Spinal cord (tissue), 10 donors: ENCODE measurements around the gene CDC14B. TPM values are rescaled to one million over a fixed set of nuclear protein-coding genes. Genes with fewer than 3 reads are reported as not detected.
"Not testable (repeated sequence)": the region's sequence is repeated elsewhere in the genome, so short reads cannot be mapped to it uniquely, and the experiment has no call there.

Source experiments
- DNase-seq, 6 donors: peaks; one replicate each; pipeline versions ENCODE4 v3.0.0 to v3.0.0-alpha.2; 2013 to 2015; ENCODE audit warnings: low spot score in 6 of 6, low read depth in 4 of 6
- H3K27ac ChIP-seq: one replicate; pipeline ENCODE4 v1.5.1; 2013; ENCODE audit warnings: low read depth, low read length, control low read depth
- H3K27me3 ChIP-seq: one replicate; pipeline ENCODE4 v1.6.1; 2013; ENCODE audit warnings: low read length; ENCODE audit not compliant: control insufficient read depth, insufficient read depth
- H3K36me3 ChIP-seq: one replicate; pipeline ENCODE4 v1.6.1; 2013; ENCODE audit warnings: low read length; ENCODE audit not compliant: control insufficient read depth, insufficient read depth
- H3K4me1 ChIP-seq: one replicate; pipeline ENCODE4 v1.6.1; 2013; ENCODE audit warnings: low read length; ENCODE audit not compliant: control insufficient read depth, insufficient read depth
- H3K4me3 ChIP-seq: one replicate; pipeline ENCODE4 v1.5.1; 2013; ENCODE audit warnings: low read depth, low read length, control low read depth
- H3K9me3 ChIP-seq: one replicate; pipeline ENCODE4 v1.6.1; 2013; ENCODE audit warnings: low read length; ENCODE audit not compliant: control insufficient read depth, insufficient read depth
- WGBS: methylation state at CpG from one replicate; pipeline ENCODE4 v1.1.5; 2013; ENCODE audit warnings: missing lambda C conversion rate; ENCODE audit not compliant: insufficient coverage; 5-methylcytosine and 5-hydroxymethylcytosine counted together
- polyA plus RNA-seq, 2 donors: library from polyadenylated mRNA; unstranded; fragments of 120-200 nt; gene quantifications; one replicate each; pipeline ENCODE4 v1.2.1, GENCODE V29; 2013; ENCODE audit not compliant: insufficient read length in 2 of 2
- total RNA-seq, 2 donors: library from RNA; depleted of rRNA in 1 of 2; stranded (reverse); fragments of 120-200 nt in 1 of 2; fragments of >200 nt in 1 of 2; gene quantifications; one replicate each; pipeline versions ENCODE4 v1.2.3 to v1.2.4, GENCODE V29; 2013 to 2014
- donor health status: healthy.

The CDC14B gene
- total and polyA plus RNA-seq, 4 donors = 19.5 to 46.5 (median 20.1) TPM

DNA sequence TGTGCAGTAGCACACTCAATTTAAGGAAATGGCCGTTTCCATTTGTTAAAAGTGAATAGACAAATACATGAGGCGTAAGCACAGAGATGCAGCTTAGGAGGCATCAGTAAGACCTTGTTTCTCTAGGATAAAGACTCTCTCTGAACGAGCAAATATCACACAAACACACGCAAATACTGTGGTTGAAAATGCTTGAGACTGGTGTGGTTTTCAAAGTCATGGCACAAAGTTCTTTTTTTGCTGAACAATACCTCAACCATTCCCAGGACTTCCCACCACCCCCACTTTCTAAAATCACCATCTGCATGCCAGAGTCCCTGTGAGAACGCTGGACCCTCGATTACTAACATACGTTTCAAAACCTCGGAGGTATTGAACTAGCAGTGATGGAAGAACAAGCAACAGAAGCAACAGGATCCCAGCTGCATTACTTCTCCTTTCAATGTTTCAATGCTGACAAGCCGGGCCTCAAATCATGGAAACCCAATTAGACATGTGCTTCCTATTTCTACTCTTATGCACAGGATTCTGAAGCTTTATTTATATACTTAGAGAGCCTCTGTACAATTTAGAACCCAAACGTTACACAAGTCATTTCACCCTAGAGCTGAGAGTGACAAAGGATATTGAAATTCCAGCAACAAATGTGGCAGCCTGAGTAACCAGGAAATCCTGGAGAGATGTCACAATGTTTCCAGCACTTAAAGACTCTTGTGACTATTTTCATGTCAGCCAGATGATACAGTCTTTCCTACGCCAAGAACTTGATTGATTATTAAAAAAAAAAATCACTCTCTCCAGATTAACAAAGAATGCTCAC is 63.9 kb downstream of the CDC14B start:
- peaks cover 10% of the 10 kb centered on the region for H3K4me1 ChIP-seq
- H3K4me3 ChIP-seq = no peak overlapping the region
- 34% methylated on average over 5 of the region's 11 CpGs for WGBS
- no peak overlapping the region for H3K27ac ChIP-seq
- DNase-seq = peak in 1 of 6 donors; percentile 20
- H3K27me3 ChIP-seq = no peaks in the 10 kb centered on the region
- H3K36me3 ChIP-seq = peaks cover 3% of the 10 kb centered on the region
- H3K9me3 ChIP-seq = no peaks in the 10 kb centered on the region

DNA sequence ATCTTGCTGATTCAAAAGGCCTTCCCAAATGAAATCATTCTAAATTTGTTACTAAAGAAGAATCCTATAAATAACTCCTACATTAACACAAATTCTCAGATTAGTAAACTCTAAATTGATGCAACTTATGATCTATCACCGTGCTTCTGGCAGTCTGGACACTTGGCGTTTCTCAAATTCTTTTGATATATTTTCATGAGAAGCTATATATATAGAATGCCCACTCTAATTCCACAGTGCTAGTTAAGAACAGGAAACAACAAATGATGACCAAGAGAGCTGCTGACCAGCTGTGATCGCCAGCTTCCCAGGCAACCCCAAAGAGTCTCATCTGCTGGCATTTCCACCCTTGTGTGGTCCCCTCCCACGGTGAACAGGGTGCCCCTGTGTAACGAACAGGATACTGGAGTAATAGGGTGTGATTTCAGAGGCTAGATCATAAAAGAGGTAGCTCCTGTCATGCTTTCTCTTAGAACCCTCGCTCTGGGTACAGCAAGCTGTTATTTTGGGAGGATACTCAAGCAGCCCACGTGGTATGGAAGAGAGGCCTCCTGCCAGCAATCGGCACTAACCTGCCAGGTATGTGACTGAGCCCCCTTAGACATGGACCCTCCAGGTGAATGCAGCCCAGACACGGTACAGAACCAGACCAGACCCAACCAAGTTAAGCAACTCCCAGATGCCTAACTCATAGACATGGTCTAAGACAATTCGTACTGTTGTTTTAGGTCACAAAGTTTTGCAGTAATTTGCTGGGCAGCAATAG is 64.7 kb downstream of the CDC14B start:
- DNase-seq = no peak
- 79% methylated on average over 6 of the region's 10 CpGs for WGBS
- Histone ChIP-seq H3K4me3 (no peak overlapping the region), H3K27me3 (no peaks in the 10 kb centered on the region), H3K9me3 (no peaks in the 10 kb centered on the region), H3K27ac (no peak overlapping the region), H3K4me1 (peaks cover 10% of the 10 kb centered on the region), H3K36me3 (peaks cover 3% of the 10 kb centered on the region)

DNA sequence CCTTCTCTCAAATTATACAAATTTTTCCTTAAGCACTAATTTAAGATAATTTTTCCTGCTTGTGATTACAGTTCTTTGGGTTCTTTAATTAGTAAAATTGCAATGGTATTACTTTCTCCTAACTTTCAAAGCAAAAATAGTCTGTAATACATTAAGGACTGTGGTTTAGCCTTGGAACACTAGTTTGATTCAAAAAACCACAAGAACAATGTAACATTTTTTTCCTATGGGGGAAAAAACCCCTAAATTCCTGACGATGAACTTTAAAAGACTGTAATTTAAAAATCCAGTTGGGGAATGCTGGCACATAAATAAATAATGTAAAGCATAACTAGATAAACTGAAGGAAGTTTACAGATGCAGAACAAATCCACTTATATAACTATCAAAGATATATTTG is 65.3 kb downstream of the CDC14B start:
- H3K27me3 ChIP-seq = no peaks in the 10 kb centered on the region
- no peak overlapping the region for H3K27ac ChIP-seq
- no peak for DNase-seq
- H3K36me3 ChIP-seq = peaks cover 3% of the 10 kb centered on the region
- no peak overlapping the region for H3K4me3 ChIP-seq
- no CpG with 5 or more reads among the region's 1 CpG for WGBS
- no peaks in the 10 kb centered on the region for H3K9me3 ChIP-seq
- H3K4me1 ChIP-seq = peaks cover 10% of the 10 kb centered on the region

DNA sequence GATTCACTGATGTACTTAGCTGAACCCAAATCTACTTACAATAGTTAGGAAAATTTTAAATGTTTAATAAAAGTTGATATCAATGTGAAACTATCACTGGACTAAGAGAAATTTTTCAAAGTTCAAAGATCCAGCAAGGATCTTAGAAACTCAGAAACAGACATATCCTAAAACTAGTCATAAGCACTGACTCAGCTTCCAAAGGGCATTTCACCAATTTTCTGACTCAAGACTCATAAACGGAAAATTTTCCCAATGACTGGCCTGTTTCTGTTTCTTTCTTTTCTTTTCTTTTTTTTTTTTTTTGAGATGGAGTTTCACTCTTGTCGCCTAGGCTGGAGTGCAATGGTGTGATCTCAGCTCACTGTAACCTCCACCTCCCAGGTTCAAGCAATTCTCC is 66.6 kb downstream of the CDC14B start:
- Histone ChIP-seq H3K36me3 (peaks cover 3% of the 10 kb centered on the region), H3K4me1 (peaks cover 10% of the 10 kb centered on the region), H3K27ac (no peak overlapping the region), H3K4me3 (no peak overlapping the region), H3K27me3 (no peaks in the 10 kb centered on the region), H3K9me3 (no peaks in the 10 kb centered on the region)
- no CpG with 5 or more reads among the region's 2 CpGs for WGBS
- no peak for DNase-seq

DNA sequence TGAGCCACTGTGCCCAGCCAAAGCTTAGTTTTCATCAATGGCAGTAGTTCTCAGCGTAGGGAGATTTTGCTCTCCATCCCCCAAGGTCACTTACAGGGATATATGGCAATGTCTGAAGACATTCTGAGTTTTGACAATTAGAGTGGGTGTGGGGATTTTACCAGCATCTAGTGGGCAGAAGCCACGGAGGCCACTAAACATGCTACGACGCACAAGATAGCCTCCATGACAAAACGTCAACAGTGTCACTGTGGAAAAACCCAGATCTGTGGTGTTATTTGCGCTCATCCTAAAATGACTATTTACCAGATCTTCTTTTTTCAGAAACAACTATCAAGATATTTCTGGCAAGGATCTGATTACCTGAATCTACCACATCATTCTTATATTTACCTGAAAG is 68.2 kb downstream of the CDC14B start:
- DNase-seq = no peak
- H3K4me1 ChIP-seq = peaks cover 5% of the 10 kb centered on the region
- H3K9me3 ChIP-seq = no peaks in the 10 kb centered on the region
- no peak overlapping the region for H3K27ac ChIP-seq
- 100% methylated on average over 3 of the region's 6 CpGs for WGBS
- H3K27me3 ChIP-seq = no peaks in the 10 kb centered on the region
- H3K4me3 ChIP-seq = no peak overlapping the region
- H3K36me3 ChIP-seq = peaks cover 3% of the 10 kb centered on the region

DNA sequence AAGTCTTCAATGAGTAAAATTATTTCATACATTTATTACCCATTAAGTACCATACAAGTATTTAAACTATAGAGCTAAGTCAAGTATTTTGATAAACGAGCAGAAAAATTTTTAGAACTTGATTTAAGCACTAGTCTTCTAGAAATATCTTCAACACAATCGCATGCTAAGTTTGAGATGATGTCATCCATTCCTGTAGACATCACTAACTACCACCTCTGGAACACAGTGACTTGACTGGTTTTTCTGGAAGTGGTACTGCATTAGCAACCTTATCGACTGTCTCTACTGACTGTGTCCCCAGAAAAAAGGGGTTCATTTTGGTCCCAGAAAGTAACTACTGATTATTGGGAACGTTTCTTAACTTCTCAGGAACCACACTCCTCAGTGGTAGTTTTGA is 69.0 kb downstream of the CDC14B start:
- WGBS = 100% methylated on average over 1 of the region's 4 CpGs
- Histone ChIP-seq H3K27me3 (no peaks in the 10 kb centered on the region), H3K36me3 (peaks cover 3% of the 10 kb centered on the region), H3K9me3 (no peaks in the 10 kb centered on the region), H3K4me1 (peaks cover 5% of the 10 kb centered on the region), H3K27ac (no peak overlapping the region), H3K4me3 (no peak overlapping the region)
- DNase-seq = no peak

DNA sequence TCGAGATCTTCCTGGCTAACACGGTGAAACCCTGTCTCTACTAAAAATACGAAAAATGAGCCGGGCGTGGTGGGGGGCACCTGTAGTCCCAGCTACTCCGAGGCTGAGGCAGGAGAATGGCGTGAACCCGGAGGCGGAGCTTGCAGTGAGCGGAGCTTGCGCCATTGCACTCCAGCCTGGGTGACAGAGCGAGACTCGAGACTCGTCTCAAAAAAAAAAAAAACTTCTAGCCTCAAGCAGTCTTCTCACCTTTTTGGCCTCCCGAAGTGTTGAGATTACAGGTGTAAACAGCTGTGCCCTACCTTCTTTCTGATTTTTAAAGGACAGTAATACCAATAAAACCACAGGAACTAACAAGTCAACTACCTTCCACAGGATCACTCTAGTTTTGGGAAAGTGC is 76.5 kb downstream of the CDC14B start:
- not testable (repeated sequence) for H3K27ac ChIP-seq, H3K4me3 ChIP-seq, H3K9me3 ChIP-seq, H3K4me1 ChIP-seq, H3K36me3 ChIP-seq, DNase-seq, H3K27me3 ChIP-seq
- 98% methylated on average over 11 of the region's 15 CpGs for WGBS

DNA sequence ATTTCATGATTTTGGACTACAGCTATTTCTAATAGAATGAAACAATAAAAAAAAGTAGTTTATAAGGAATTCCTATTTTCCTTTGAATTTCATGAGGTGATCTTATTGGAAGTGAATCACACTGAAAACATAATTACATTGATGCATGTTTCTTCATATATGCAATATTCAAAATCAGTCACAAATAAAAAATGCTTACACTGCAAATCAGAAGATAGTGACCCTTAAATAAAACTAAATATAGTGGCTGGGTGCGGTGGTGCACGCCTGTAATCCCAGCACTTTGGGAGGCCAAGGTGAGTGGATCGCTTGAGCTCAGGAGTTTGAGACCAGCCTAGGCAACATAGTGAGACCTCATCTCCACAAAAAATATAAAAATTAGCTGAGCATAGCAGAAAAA is 79.5 kb downstream of the CDC14B start:
- Histone ChIP-seq H3K9me3 (no peaks in the 10 kb centered on the region), H3K27me3 (no peaks in the 10 kb centered on the region), H3K4me1 (no peaks in the 10 kb centered on the region), H3K27ac (no peak overlapping the region), H3K36me3 (peaks cover 14% of the 10 kb centered on the region), H3K4me3 (no peak overlapping the region)
- no CpG with 5 or more reads among the region's 3 CpGs for WGBS
- no peak for DNase-seq

DNA sequence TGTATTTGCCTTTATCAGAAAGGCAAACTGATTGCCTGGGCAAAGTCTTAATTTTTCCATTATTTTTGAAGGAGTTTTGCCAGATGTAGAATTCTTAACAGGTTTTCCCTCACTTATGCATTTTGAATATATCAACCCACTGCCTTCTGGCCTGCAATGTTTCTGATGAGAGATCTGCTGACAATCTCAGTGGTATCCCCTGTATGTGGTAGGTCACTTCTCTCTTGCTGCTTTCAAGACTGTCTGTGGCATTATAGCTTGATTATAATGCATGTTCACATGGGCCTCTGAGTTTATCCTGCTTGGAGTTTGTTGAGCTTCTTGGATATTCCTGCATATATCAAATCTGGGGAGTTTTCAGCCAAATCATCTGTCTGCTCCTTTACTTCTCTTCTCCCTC is 87.5 kb downstream of the CDC14B start:
- Histone ChIP-seq H3K4me1 (no peaks in the 10 kb centered on the region), H3K36me3 (peaks cover 9% of the 10 kb centered on the region), H3K4me3 (no peak overlapping the region), H3K27me3 (no peaks in the 10 kb centered on the region), H3K27ac (no peak overlapping the region), H3K9me3 (no peaks in the 10 kb centered on the region)
- DNase-seq = no peak

DNA sequence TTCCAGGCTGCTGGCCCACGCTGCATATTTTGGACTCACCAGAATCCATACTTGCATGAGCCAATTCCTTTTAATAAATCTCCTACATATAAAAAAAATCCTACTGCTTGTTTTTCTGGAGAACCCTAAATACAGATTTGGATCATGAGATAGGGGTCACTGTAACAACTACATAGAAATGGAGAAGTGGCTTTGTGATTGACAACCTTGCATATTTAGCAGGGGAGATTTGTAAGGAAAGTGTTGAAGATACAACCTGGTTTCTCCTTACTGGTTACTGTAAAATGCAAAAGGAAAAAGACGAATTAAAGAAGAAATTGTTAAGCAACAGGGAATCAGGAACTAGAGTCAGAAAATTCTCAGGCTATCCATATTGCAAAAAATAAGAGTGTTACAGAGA is 94.9 kb downstream of the CDC14B start:
- H3K27ac ChIP-seq = no peak overlapping the region
- H3K36me3 ChIP-seq = peaks cover 3% of the 10 kb centered on the region
- H3K9me3 ChIP-seq = no peaks in the 10 kb centered on the region
- 100% methylated on average over 1 of the region's 2 CpGs for WGBS
- H3K27me3 ChIP-seq = no peaks in the 10 kb centered on the region
- no peak overlapping the region for H3K4me3 ChIP-seq
- DNase-seq = no peak
- H3K4me1 ChIP-seq = no peaks in the 10 kb centered on the region
